SKM-1 (cell line): ENCODE results near the gene USH1G.
"Not testable (repeated sequence)": the region's sequence is repeated elsewhere in the genome, so short reads cannot be mapped to it uniquely, and the experiment has no call there.

Source experiments
- DNase-seq: peaks from one replicate; lab custom pipeline; 2025; ENCODE audit not compliant: unreplicated experiment; lab: John Stamatoyannopoulos, UW

USH1G gene

GRCh38 chr17:74935585-74936469 is 12.8 kb upstream of the USH1G start, which contains the start of gene OTOP3:
Gene OTOP3 (plus strand): TSS chr17:74935898. CDS start chr17:74935922, 24 bp downstream.
- no peak for DNase-seq

GRCh38 chr17:74935048-74935447 is 12.0 kb upstream of the USH1G start:
- no peak for DNase-seq

- DNase-seq = no peak
Measured at GRCh38 chr17:74930535-74931036, 7.5 kb upstream of the USH1G start.

- no peak for DNase-seq
Measured at GRCh38 chr17:74928786-74929185, 5.7 kb upstream of the USH1G start.

- DNase-seq = no peak
Measured at GRCh38 chr17:74925242-74925641, 2.2 kb upstream of the USH1G start.

GRCh38 chr17:74924250-74924948 is 1.3 kb upstream of the USH1G start, which contains the start of gene OTOP2:
Gene OTOP2 (plus strand): TSS chr17:74924273. CDS start chr17:74924633, 360 bp downstream.
- peak; percentile 31 for DNase-seq

- peak; percentile 16 for DNase-seq
Measured at GRCh38 chr17:74923538-74924249, 639 bp upstream of the USH1G start.

- DNase-seq = no peak
Measured at GRCh38 chr17:74922172-74922571, 883 bp downstream of the USH1G start.

- DNase-seq = no peak
Measured at GRCh38 chr17:74921769-74922168, 1.3 kb downstream of the USH1G start.

GRCh38 chr17:74921026-74921681 is 1.9 kb downstream of the USH1G start:
- no peak for DNase-seq

GRCh38 chr17:74920642-74921025 is 2.4 kb downstream of the USH1G start:
- no peak for DNase-seq

- no peak for DNase-seq
Measured at GRCh38 chr17:74920306-74920620, 2.8 kb downstream of the USH1G start.

GRCh38 chr17:74919440-74920305 is 3.4 kb downstream of the USH1G start:
- DNase-seq = no peak

- DNase-seq = no peak
Measured at GRCh38 chr17:74918906-74919305, 4.1 kb downstream of the USH1G start.

- peak; percentile 46 for DNase-seq
Measured at GRCh38 chr17:74917430-74917829, 5.6 kb downstream of the USH1G start.

GRCh38 chr17:74916851-74917199 is 6.2 kb downstream of the USH1G start:
- DNase-seq = no peak

- DNase-seq = no peak
Measured at GRCh38 chr17:74916136-74916850, 6.8 kb downstream of the USH1G start.

GRCh38 chr17:74911423-74911822 is 11.6 kb downstream of the USH1G start:
- DNase-seq = not testable (repeated sequence)

GRCh38 chr17:74909097-74909496 is 14.0 kb downstream of the USH1G start:
- not testable (repeated sequence) for DNase-seq
